HCT116 (cell line): ENCODE results near the gene EVC. TPM values are rescaled to one million over a fixed set of nuclear protein-coding genes. Genes with fewer than 3 reads are reported as not detected.

ENCODE experiments used
- ATAC-seq: fragments of 200-7000 bp; cut with Tn5 transposase; 2 replicates; pipeline ENCODE4 v1.9.1; 2020; ENCODE audit warnings: mild to moderate bottlenecking, moderate library complexity
- BruUV-seq: library from RNA; stranded (reverse); fragments of 400-500 nt; replicated peaks from 2 replicates; lab custom pipeline; 2021; lab: Mats Ljungman, UMichigan
- CTCF ChIA-PET: fragments of 300-600 bp; sonication (Branson Sonifier 250); formaldehyde crosslinking; loops from one replicate; lab custom pipeline; 2021; ENCODE audit warnings: antibody characterized with exemption; lab: Charles Lee
- POLR2A ChIA-PET: fragments of 300-600, 350-600 bp; sonication (Branson Sonifier 250); formaldehyde crosslinking; loops from one replicate; lab custom pipeline; 2021; ENCODE audit warnings: antibody characterized with exemption; lab: Charles Lee
- RAD21 ChIA-PET, 2 experiments: fragments of 300-600 bp; sonication (Branson Sonifier 250); formaldehyde crosslinking; loops; one replicate each; lab custom pipeline; 2023; ENCODE audit warnings: low total read pairs in 2 of 2; ENCODE audit not compliant: uncharacterized antibody in 2 of 2, unreplicated experiment in 2 of 2, low non-redundant PET in 1 of 2; lab: Charles Lee
- DNase-seq: peaks from one replicate; pipeline ENCODE4 v3.0.0-alpha.2; 2010; ENCODE audit warnings: low read depth, low spot score
- H2AFZ ChIP-seq: fragments of 200-600 bp; shearing (Covaris generic), sonication (generic); 2 replicates; pipeline ENCODE4 v1.6.1; 2017; ENCODE audit warnings: low read depth, mixed run types, mixed read lengths, antibody characterized with exemption, low read length; ENCODE audit not compliant: poor library complexity, severe bottlenecking
- H3K27ac ChIP-seq: 2 replicates; pipeline ENCODE4 v1.5.1; 2012; ENCODE audit warnings: low read depth, low read length
- H3K27me3 ChIP-seq: fragments of 200-600 bp; sonication (generic); 2 replicates; pipeline ENCODE4 v1.6.1; 2016; ENCODE audit warnings: mixed run types, low read length, mixed read lengths; ENCODE audit not compliant: insufficient read depth
- H3K36me3 ChIP-seq, 2 experiments: fragments of 200-500 bp in 1 of 2; fragments of 200-600 bp in 1 of 2; sonication (Bioruptor generic) in 1 of 2; sonication (generic) in 1 of 2; 2 replicates each; pipeline versions ENCODE4 v1.5.1 to v1.6.1; 2014 to 2016; ENCODE audit warnings: low read length in 2 of 2, inconsistent platforms in 1 of 2, mixed read lengths in 1 of 2, mixed run types in 1 of 2; ENCODE audit not compliant: insufficient read depth in 2 of 2, control insufficient read depth in 1 of 2
- H3K4me1 ChIP-seq, 2 experiments: fragments of 200-600 bp in 1 of 2; sonication (generic) in 1 of 2; 2 replicates each; pipeline versions ENCODE4 v1.5.1 to v1.6.1; 2012 to 2017; ENCODE audit warnings: low read length in 2 of 2, inconsistent platforms in 1 of 2, mild to moderate bottlenecking in 1 of 2, mixed read lengths in 1 of 2, mixed run types in 1 of 2, moderate library complexity in 1 of 2; ENCODE audit not compliant: insufficient read depth in 2 of 2, control insufficient read depth in 1 of 2
- H3K4me2 ChIP-seq: fragments of 200-600 bp; sonication (generic); 2 replicates; pipeline ENCODE4 v1.6.1; 2017; ENCODE audit warnings: mixed run types, low read length, mixed read lengths
- H3K4me3 ChIP-seq, 2 experiments: fragments of 200-600 bp in 1 of 2; sonication (generic) in 1 of 2; replicated peaks in 1 of 2; 2 replicates each; pipeline ENCODE4 v1.5.1; 2011 to 2016; ENCODE audit warnings: low read length in 2 of 2, control low read depth in 1 of 2, low read depth in 1 of 2, mild to moderate bottlenecking in 1 of 2, mixed read lengths in 1 of 2, mixed run types in 1 of 2
- H3K79me2 ChIP-seq: fragments of 200-600 bp; sonication (generic); 2 replicates; pipeline ENCODE4 v1.6.1; 2017; ENCODE audit warnings: mild to moderate bottlenecking, mixed run types, low read length, moderate library complexity, mixed read lengths; ENCODE audit not compliant: insufficient read depth
- H3K9ac ChIP-seq: fragments of 200-600 bp; sonication (generic); 2 replicates; pipeline ENCODE4 v1.6.1; 2016; ENCODE audit warnings: low read length, mixed read lengths
- H3K9me2 ChIP-seq: fragments of 200-600 bp; sonication (generic), shearing (Covaris generic); 2 replicates; pipeline ENCODE4 v1.6.1; 2017; ENCODE audit warnings: mixed run types, mild to moderate bottlenecking, moderate library complexity; ENCODE audit not compliant: insufficient read depth
- H3K9me3 ChIP-seq, 2 experiments: fragments of 200-500 bp in 1 of 2; fragments of 200-600 bp in 1 of 2; sonication (Bioruptor generic) in 1 of 2; sonication (generic) in 1 of 2; 2 replicates each; pipeline ENCODE4 v1.6.1; 2014 to 2017; ENCODE audit warnings: low read length in 2 of 2, mixed read lengths in 2 of 2, inconsistent platforms in 1 of 2, low read depth in 1 of 2, mild to moderate bottlenecking in 1 of 2, mixed run types in 1 of 2, moderate library complexity in 1 of 2; ENCODE audit not compliant: control insufficient read depth in 1 of 2, insufficient read depth in 1 of 2
- H4K20me1 ChIP-seq: fragments of 200-600 bp; sonication (generic), shearing (Covaris generic); 2 replicates; pipeline ENCODE4 v1.6.1; 2017; ENCODE audit warnings: mixed run types, mild to moderate bottlenecking, moderate library complexity; ENCODE audit not compliant: insufficient read depth
- CBX3 ChIP-seq: IDR thresholded peaks from 2 replicates; pipeline ENCODE4 v1.6.1; 2012; ENCODE audit warnings: low read depth
- CEBPB ChIP-seq: IDR thresholded peaks from 2 replicates; pipeline ENCODE4 v1.6.1; 2012; ENCODE audit warnings: low read depth
- CTCF ChIP-seq, 3 experiments: fragments of 200-600 bp in 1 of 3; sonication (generic) in 1 of 3; IDR thresholded peaks in 2 of 3; conservative IDR thresholded peaks in 1 of 3; 2 replicates each; pipeline ENCODE4 v1.5.1; 2012 to 2017; ENCODE audit warnings: low read depth in 2 of 3, low read length in 2 of 3, antibody characterized with exemption in 1 of 3, borderline replicate concordance in 1 of 3, control low read depth in 1 of 3, mild to moderate bottlenecking in 1 of 3, mixed read lengths in 1 of 3, mixed run types in 1 of 3, moderate library complexity in 1 of 3; ENCODE audit not compliant: insufficient read depth in 1 of 3
- EGR1 ChIP-seq: IDR thresholded peaks from 2 replicates; pipeline ENCODE4 v1.6.1; 2012; ENCODE audit warnings: low read depth
- ELF1 ChIP-seq: IDR thresholded peaks from 2 replicates; pipeline ENCODE4 v1.6.1; 2012; ENCODE audit warnings: low read depth, borderline replicate concordance
- EZH2 ChIP-seq: fragments of 200-600 bp; sonication (generic); IDR thresholded peaks from 2 replicates; pipeline ENCODE4 v1.6.1; 2017; ENCODE audit warnings: antibody characterized with exemption, mixed run types
- EZH2phosphoT487 ChIP-seq: fragments of 200-600 bp; IDR thresholded peaks from 2 replicates; pipeline ENCODE4 v1.6.1; 2018; ENCODE audit warnings: antibody characterized with exemption, borderline replicate concordance
- JUND ChIP-seq: IDR thresholded peaks from 2 replicates; pipeline ENCODE4 v1.6.1; 2012
- RAD21 ChIP-seq: IDR thresholded peaks from 2 replicates; pipeline ENCODE4 v1.6.1; 2012; ENCODE audit warnings: low read depth, mild to moderate bottlenecking
- SIN3A ChIP-seq: IDR thresholded peaks from 2 replicates; pipeline ENCODE4 v1.6.1; 2012; ENCODE audit warnings: low read depth
- TCF7L2 ChIP-seq: IDR thresholded peaks from 2 replicates; pipeline ENCODE4 v1.7.0; 2011; ENCODE audit warnings: borderline replicate concordance, inconsistent platforms; ENCODE audit not compliant: insufficient read depth, insufficient read length; ENCODE audit errors: extremely low read depth
- YY1 ChIP-seq: IDR thresholded peaks from 2 replicates; pipeline ENCODE4 v1.6.1; 2011; ENCODE audit warnings: low read length, low read depth, moderate library complexity, mild to moderate bottlenecking; ENCODE audit not compliant: insufficient replicate concordance; ENCODE audit errors: extremely low read depth
- intact Hi-C: fragments of 100-400 bp; cut with micrococcal nuclease; formaldehyde crosslinking; loops from 2 replicates; pipeline ENCODE4 v1.10.0; 2022
- total RNA-seq: library from RNA; stranded (reverse); gene quantifications from one replicate; pipeline ENCODE4 v1.2.1, GENCODE V29; 2021; ENCODE audit not compliant: unreplicated experiment
- TF ChIP-seq, protein P1 (sequence below): IDR thresholded peaks from 2 replicates; pipeline ENCODE4 v1.6.1; 2012

The EVC gene
- total RNA-seq, 1 experiment from 2014 or later, result 0.15 TPM

DNA sequence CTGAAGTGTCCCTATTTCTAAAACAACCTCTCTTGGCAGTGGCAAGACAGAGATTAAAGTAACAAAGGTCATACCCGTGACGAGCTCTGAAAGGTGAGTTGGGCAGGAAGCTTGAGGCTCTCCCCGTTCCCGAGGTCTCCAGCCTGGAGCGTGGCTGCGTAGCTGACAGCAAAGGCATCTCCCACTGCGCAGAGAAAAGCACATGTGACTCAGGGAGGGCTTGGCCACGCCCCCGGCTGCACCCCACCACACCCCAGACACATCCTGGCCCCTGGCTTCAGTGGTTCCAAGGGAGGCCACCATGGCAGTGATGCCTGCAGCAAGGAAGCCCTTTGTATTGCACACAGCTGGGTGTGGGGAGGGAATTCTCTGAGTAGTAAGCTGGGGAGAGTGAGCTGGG is 25.7 kb upstream of the EVC start (continued):
- TF ChIP-seq CTCF (IDR thresholded peaks at IDR 0.05 in 2 of 3, conservative IDR thresholded peaks at IDR 0.05 in 1 of 3; ENCODE audit: borderline replicate concordance in 1 of 3, insufficient read depth in 1 of 3, low read depth in 2 of 3, low read length in 2 of 3) (no peak), SIN3A (no peak), JUND (no peak), EZH2 (no peak), EGR1 (no peak), CBX3 (no peak), YY1 (no peak), ELF1 (no peak)
- TF ChIP-seq, protein P1, sequence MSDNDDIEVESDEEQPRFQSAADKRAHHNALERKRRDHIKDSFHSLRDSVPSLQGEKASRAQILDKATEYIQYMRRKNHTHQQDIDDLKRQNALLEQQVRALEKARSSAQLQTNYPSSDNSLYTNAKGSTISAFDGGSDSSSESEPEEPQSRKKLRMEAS, result no peak
- TF ChIP-seq, all 23 proteins: peak for 0

GRCh38 chr4:5686338-5686737 is 24.7 kb upstream of the EVC start:
- H3K4me3 ChIP-seq, result no peak overlapping the region
- ChIA-PET RAD21 (no interaction called here), POLR2A (no interaction called here), CTCF (no interaction called here)
- no peaks in the 10 kb centered on the region for H3K9me2 ChIP-seq
- no peaks in the 10 kb centered on the region for H4K20me1 ChIP-seq
- no peaks in the 10 kb centered on the region for H3K4me1 ChIP-seq
- DNase-seq (no peak), ATAC-seq (no peak)
- TF ChIP-seq CTCF (IDR thresholded peaks at IDR 0.05 in 2 of 3, conservative IDR thresholded peaks at IDR 0.05 in 1 of 3; ENCODE audit: borderline replicate concordance in 1 of 3, insufficient read depth in 1 of 3, low read depth in 2 of 3, low read length in 2 of 3) (no peak), EZH2phosphoT487 (no peak), EZH2 (no peak), TCF7L2 (no peak), RAD21 (no peak), CEBPB (no peak)
- no TSS peak for BruUV-seq
- intact Hi-C loops, result no loop called here
- no peak overlapping the region for H3K4me2 ChIP-seq
- H3K27ac ChIP-seq, result no peak overlapping the region
- no peaks in the 10 kb centered on the region for H3K36me3 ChIP-seq
- H3K9ac ChIP-seq, result no peak overlapping the region
- H2AFZ ChIP-seq, result no peak overlapping the region
- H3K27me3 ChIP-seq, result peaks cover 30% of the 10 kb centered on the region
- H3K9me3 ChIP-seq, result no peaks in the 10 kb centered on the region
- H3K79me2 ChIP-seq, result no peaks in the 10 kb centered on the region
